Gastroesophageal sphincter (tissue), 4 donors: ENCODE measurements around the gene ZIC4. TPM values are rescaled to one million over a fixed set of nuclear protein-coding genes. Genes with fewer than 3 reads are reported as not detected.

Experiments used
- ATAC-seq: fragments of 150-250 bp; one replicate; pipeline ENCODE4 v1.9.1; 2016; ENCODE audit warnings: mild to moderate bottlenecking, moderate library complexity
- H3K27ac ChIP-seq, 4 donors: fragments of 200-600 bp; sonication (generic) in 3 of 4; 1 replicate in 3 of 4; 2 replicates in 1 of 4; pipeline ENCODE4 v1.5.1; 2016 to 2019
- H3K27me3 ChIP-seq: fragments of 200-600 bp; sonication (generic); one replicate; pipeline ENCODE4 v1.5.1; 2019
- H3K36me3 ChIP-seq, 2 donors: fragments of 200-600 bp; sonication (generic); one replicate each; pipeline ENCODE4 v1.5.1; 2019; ENCODE audit warnings: control low read depth in 1 of 2
- H3K4me1 ChIP-seq, 3 donors: fragments of 200-600 bp; sonication (generic); 1 replicate in 2 of 3; 2 replicates in 1 of 3; pipeline ENCODE4 v1.5.1; 2016 to 2019; ENCODE audit warnings: control low read depth in 2 of 3
- H3K4me3 ChIP-seq, 2 donors: fragments of 200-600 bp; sonication (generic); one replicate each; pipeline ENCODE4 v1.5.1; 2019; ENCODE audit warnings: mild to moderate bottlenecking in 1 of 2, moderate library complexity in 1 of 2
- H3K9me3 ChIP-seq, 3 donors: fragments of 200-600 bp; sonication (generic); one replicate each; pipeline ENCODE4 v1.5.1; 2017 to 2019; ENCODE audit warnings: control low read depth in 2 of 3
- EP300 ChIP-seq: sonication (generic); formaldehyde crosslinking; IDR thresholded peaks from one replicate; pipeline ENCODE4 v1.6.1; 2017; ENCODE audit warnings: antibody characterized with exemption, mild to moderate bottlenecking
- POLR2A ChIP-seq, 2 donors: fragments of 450-650 bp; IDR thresholded peaks; one replicate each; pipeline ENCODE4 v1.6.1; 2017; ENCODE audit warnings: antibody characterized with exemption in 2 of 2, mild to moderate bottlenecking in 2 of 2, moderate library complexity in 1 of 2
- POLR2AphosphoS5 ChIP-seq: sonication (generic); formaldehyde crosslinking; IDR thresholded peaks from one replicate; pipeline ENCODE4 v1.6.1; 2017; ENCODE audit warnings: antibody characterized with exemption
- WGBS, 2 donors: methylation state at CpG; one replicate each; pipeline ENCODE4 v1.1.5; 2018; ENCODE audit warnings: low coverage in 1 of 2; 5-methylcytosine and 5-hydroxymethylcytosine counted together
- total RNA-seq, 4 donors: library from RNA; depleted of rRNA; stranded (reverse); fragments of >200 nt; gene quantifications; one replicate each; pipeline ENCODE4 v1.1.0, GENCODE V29; 2016
- TF ChIP-seq, protein P1 (sequence below), 4 experiments: fragments of 200-600 bp in 2 of 4; fragments of 450-650 bp in 2 of 4; sonication (generic) in 1 of 4; IDR thresholded peaks; one replicate each; pipeline ENCODE4 v1.5.1; 2017 to 2019; ENCODE audit warnings: antibody characterized with exemption in 4 of 4, mild to moderate bottlenecking in 2 of 4, moderate library complexity in 2 of 4

The ZIC4 gene
- total RNA-seq, 4 donors from 2014 or later: 0.13 TPM; not detected in 3

GRCh38 chr3:147418371-147418781, 12.0 kb upstream of the ZIC4 start:
- Histone ChIP-seq H3K36me3 (no peaks in the 10 kb centered on the region), H3K27ac (no peak overlapping the region), H3K27me3 (peaks cover 100% of the 10 kb centered on the region), H3K9me3 (peaks cover 0 to 23% (median 0%) of the 10 kb centered on the region in 3 donors), H3K4me3 (no peak overlapping the region), H3K4me1 (peaks cover 0 to 40% (median 22%) of the 10 kb centered on the region in 3 donors)
- WGBS, 2 donors: 8 to 25% methylated on average over 2 to 4 of the region's 4 CpGs
- TF ChIP-seq POLR2AphosphoS5: no peak
- TF ChIP-seq POLR2A (IDR thresholded peaks at IDR 0.05): no peak
- ATAC-seq: no peak

DNA sequence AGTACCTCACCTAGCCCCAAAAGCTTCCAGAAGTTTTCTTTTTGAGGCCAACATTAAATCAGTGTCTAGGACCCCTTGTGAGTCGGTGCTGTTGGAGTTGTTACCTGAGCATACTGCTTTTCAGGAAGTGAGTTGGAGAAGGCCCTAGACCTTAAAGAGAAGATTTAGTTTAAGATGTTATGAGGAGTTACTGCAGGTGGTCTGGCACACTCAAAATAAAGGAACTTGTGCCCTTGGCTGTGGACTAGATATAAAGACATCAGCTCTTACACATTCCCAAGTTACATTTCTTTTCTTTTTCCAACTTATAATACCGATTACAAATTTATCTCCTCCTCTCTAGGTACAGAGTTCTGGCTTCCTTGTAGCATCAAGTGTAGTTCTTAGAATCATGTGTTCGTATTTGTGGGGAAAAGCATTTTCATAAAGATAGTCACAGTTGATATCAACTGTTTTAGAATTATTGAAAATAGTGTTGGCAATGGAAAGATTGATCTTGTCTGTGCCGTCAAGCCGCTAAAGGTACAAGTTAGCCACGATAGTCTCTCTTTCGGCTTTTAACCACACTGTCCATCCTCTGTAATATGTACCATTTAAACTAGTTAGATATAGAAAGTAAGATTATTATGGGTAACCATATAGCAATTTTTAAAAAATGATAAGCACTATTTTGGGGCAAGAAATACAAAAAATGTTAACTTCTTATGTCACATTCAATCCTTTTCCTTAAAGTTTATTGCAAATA, 11.4 kb upstream of the ZIC4 start:
- 39 to 61% methylated on average over 7 of the region's 7 CpGs for WGBS, 2 donors
- peaks cover 0 to 17% (median 0%) of the 10 kb centered on the region in 3 donors for H3K9me3 ChIP-seq
- no peak for ATAC-seq
- TF ChIP-seq POLR2AphosphoS5 (no peak), POLR2A (IDR thresholded peaks at IDR 0.05) (no peak), EP300 (no peak)
- TF ChIP-seq, protein P1, sequence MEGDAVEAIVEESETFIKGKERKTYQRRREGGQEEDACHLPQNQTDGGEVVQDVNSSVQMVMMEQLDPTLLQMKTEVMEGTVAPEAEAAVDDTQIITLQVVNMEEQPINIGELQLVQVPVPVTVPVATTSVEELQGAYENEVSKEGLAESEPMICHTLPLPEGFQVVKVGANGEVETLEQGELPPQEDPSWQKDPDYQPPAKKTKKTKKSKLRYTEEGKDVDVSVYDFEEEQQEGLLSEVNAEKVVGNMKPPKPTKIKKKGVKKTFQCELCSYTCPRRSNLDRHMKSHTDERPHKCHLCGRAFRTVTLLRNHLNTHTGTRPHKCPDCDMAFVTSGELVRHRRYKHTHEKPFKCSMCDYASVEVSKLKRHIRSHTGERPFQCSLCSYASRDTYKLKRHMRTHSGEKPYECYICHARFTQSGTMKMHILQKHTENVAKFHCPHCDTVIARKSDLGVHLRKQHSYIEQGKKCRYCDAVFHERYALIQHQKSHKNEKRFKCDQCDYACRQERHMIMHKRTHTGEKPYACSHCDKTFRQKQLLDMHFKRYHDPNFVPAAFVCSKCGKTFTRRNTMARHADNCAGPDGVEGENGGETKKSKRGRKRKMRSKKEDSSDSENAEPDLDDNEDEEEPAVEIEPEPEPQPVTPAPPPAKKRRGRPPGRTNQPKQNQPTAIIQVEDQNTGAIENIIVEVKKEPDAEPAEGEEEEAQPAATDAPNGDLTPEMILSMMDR (IDR thresholded peaks at IDR 0.05): no peak
- H3K36me3 ChIP-seq: no peaks in the 10 kb centered on the region
- H3K27me3 ChIP-seq: peaks cover 100% of the 10 kb centered on the region
- H3K27ac ChIP-seq: no peak overlapping the region
- H3K4me3 ChIP-seq: no peak overlapping the region
- H3K4me1 ChIP-seq: peaks cover 0 to 41% (median 27%) of the 10 kb centered on the region in 3 donors

DNA sequence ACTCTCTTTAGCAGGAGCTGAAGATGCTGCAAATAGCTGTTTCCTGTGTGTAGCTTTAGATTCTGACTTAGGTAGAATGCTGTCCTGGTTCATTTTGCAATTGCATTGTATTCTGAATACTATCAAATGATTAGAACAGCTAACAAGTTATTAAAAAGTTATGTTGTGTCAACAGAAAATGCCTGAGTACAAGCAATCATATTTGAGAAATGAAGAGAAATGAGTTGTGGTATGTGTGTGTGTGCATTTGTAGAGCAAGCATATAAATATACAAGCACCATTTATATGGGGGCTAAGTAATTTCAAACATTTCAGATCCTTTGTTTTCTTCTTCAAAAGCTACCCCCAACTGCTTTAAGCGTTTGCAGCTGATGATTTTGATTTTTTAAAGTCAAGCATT, 10.6 kb upstream of the ZIC4 start:
- no peak for ATAC-seq
- Histone ChIP-seq H3K27ac (no peak overlapping the region), H3K36me3 (no peaks in the 10 kb centered on the region), H3K27me3 (peaks cover 100% of the 10 kb centered on the region), H3K9me3 (peaks cover 0 to 25% (median 0%) of the 10 kb centered on the region in 3 donors), H3K4me1 (peaks cover 0 to 45% (median 30%) of the 10 kb centered on the region in 3 donors), H3K4me3 (no peak overlapping the region)
- TF ChIP-seq POLR2A (IDR thresholded peaks at IDR 0.05): no peak
- TF ChIP-seq POLR2AphosphoS5: no peak
- TF ChIP-seq EP300: no peak
- TF ChIP-seq, protein P1 (IDR thresholded peaks at IDR 0.05): no peak
- WGBS, 2 donors: 0 to 7% methylated on average over 1 of the region's 1 CpG

DNA sequence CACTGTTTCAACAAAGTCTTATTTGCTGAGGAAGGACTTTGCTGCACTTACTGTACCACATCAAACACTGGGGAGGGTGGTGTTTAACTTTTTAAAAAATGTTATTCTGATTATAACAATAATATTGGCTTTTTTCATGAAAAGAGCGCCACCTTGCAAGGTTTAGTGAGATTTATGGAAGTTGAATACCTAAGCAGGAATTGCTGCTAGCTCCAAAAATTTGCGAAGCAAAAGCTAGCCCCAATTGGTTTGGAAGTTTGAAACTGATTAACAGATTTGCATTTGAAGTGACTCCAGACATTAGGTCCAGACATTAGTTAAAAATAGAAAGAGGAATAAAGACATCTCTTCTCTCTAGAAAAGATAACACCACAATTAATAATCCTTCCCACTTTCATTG, 9.5 kb upstream of the ZIC4 start:
- no peak overlapping the region for H3K4me3 ChIP-seq
- peaks cover 100% of the 10 kb centered on the region for H3K27me3 ChIP-seq
- H3K4me1 ChIP-seq: peaks cover 0 to 42% (median 30%) of the 10 kb centered on the region in 3 donors
- no peaks in the 10 kb centered on the region for H3K36me3 ChIP-seq
- no peak for TF ChIP-seq EP300
- TF ChIP-seq, protein P1 (IDR thresholded peaks at IDR 0.05): no peak
- TF ChIP-seq POLR2AphosphoS5: no peak
- no peak for TF ChIP-seq POLR2A (IDR thresholded peaks at IDR 0.05)
- H3K27ac ChIP-seq: no peak overlapping the region
- WGBS, 2 donors: 7 to 16% methylated on average over 2 of the region's 2 CpGs
- no peak for ATAC-seq
- peaks cover 0 to 27% (median 0%) of the 10 kb centered on the region in 3 donors for H3K9me3 ChIP-seq

GRCh38 chr3:147415286-147415685, 8.9 kb upstream of the ZIC4 start:
- TF ChIP-seq, protein P1 (IDR thresholded peaks at IDR 0.05): no peak
- TF ChIP-seq POLR2AphosphoS5: no peak
- no peak for TF ChIP-seq POLR2A (IDR thresholded peaks at IDR 0.05)
- no peak for TF ChIP-seq EP300
- no peak for ATAC-seq
- H3K4me1 ChIP-seq: peaks cover 0 to 42% (median 36%) of the 10 kb centered on the region in 3 donors
- H3K27ac ChIP-seq: no peak overlapping the region
- H3K36me3 ChIP-seq: no peaks in the 10 kb centered on the region
- peaks cover 100% of the 10 kb centered on the region for H3K27me3 ChIP-seq
- WGBS, 2 donors: 5 to 11% methylated on average over 4 to 6 of the region's 6 CpGs
- peaks cover 0 to 27% (median 0%) of the 10 kb centered on the region in 3 donors for H3K9me3 ChIP-seq
- H3K4me3 ChIP-seq: no peak overlapping the region
